ENCODE results near the gene TUBGCP6.

Gene TUBGCP6

DNA sequence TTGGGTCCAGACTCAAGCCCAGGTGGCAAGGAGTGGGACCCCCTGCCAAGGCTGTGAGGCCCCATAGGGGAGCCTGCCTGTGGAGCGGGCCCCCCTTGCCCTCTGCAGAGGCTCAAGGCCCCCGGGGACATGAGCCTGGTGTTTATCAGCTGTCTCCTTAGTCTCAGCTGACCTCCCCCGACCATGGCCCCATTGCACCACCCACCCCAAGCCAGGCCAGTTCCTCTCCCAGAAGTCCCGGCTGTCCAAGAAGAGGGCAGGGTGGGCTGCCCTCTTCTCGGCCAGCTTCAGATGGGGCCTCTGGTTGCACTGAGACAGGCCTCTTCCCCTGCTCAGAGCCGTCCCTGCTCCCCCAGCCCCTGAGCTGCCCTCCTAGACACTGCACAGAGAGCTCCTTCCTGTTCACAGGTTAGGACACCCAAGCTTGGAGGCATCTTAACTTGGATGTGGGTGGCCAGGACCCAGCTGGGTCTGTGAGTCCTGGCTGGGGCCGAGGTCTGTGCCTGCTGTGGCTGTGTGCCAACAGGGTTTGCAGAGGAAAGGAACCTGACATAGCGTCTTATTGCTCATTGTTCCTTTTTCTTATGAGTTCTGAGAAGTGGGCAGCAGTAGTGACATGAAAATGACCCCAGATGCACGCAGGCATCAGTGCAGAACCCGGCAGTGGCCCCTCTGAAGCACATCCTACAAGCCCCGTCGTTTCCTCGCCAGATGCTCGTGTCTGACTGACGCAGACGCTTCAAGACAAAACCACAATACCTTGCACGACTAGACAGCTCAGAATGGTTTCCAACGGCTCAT is 53.7 kb downstream of the TUBGCP6 start:
- peak; percentile 79 for DNase-seq

DNA sequence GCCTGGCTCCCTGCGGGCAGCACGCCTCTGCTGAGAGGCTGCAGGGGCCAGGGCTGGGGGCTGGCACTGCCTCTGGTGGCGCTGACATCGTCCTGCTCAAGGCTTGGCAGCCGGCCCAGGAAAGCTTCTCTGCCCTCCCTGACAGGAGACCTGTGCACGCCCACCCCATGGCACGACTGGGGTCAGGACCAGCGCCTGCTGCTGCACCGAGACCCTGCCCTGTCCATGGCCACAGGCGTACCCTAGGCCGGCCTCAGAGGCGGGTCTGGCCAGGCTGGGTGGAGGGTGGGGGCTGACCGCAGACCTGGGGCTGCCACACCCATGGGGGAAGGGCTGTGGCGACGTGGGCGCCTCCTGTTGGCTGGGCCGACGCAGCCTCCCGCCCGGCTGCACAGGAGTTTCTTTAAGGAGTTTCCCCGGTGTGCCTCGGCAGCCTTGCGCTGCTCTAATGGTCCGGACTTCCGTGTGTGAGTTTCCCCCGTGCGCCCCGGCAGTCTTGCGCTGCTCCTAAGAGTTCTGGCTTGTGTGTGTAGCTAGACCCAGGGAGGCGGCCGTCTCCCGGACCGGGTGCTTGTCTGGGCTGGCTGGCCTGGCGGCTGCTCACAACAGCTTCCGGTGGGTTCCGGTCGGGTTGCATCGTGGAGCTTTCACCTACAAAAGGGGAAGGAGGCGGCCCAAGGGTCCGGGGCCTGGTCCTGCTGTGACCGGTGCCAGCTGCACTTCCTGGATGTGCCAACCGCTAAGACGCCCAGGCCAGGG is 54.5 kb downstream of the TUBGCP6 start:
- peak; percentile 81 for DNase-seq

DNA sequence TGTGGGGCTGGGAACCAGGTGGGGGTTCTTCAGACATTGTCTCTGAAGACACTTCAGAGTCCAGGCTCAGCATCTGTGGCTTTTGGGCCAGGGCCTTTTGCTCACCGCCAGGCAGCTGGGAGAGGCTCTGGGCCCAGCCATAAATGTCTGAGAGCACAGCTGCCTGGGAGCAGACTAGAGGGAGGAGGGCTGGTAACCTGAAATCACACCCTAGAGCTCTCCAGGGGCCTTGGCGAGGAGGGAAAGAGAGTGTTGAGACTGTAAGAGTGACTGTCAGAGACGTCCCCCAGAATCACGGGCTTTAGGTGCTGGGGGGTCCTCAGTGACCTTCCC is 55.0 kb downstream of the TUBGCP6 start:
- DNase-seq: no peak

GRCh38 chr22:50189184-50189848 is 55.5 kb downstream of the TUBGCP6 start:
- no peak for DNase-seq

GRCh38 chr22:50188356-50188755 is 56.5 kb downstream of the TUBGCP6 start:
- no peak for DNase-seq

- DNase-seq: peak; percentile 32
Measured at GRCh38 chr22:50186761-50187523, 57.9 kb downstream of the TUBGCP6 start.

GRCh38 chr22:50186181-50186714 is 58.6 kb downstream of the TUBGCP6 start:
- DNase-seq: no peak

DNA sequence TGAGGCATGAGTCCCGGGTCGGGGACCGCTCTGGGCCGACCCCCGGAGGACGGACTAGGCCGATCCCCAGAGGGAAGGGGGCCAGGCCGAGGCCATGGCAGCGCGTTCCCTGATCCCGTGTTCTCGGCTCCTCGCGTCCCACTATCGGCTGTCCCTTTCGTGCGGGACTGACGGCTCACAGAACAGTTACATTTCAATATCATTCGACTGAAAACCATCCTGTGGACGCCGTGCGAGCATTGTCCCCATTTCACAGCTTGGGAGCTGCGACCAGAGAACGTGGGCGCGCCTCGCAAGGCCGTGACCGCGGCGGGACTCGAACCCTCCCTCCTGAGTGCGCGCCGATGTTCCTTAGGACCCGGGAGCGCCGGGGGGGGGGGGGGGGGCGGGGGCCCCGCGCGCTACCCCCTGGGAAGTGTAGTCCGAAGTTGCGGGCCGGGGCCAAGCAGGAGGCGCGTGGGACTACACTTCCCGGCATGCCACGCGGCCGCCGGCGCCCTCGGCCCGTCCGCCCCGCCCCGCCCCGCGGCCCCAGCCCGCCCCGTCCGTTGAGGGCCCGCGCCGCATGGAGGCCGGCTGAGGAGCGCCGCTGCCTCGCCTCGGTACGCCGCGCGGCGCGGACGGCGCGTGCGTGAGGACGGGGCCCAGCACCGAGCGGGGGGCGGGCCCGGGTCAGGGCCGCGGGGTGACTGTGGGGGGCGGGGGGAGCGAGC is 59.3 kb downstream of the TUBGCP6 start, which contains the start of gene TRABD:
Gene TRABD (plus strand): TSS at position 539 of the 713 bp plus-strand sequence. CDS start 7,148 bp downstream, outside the sequence.
- peak; percentile 92 for DNase-seq

- no peak for DNase-seq
Measured at GRCh38 chr22:50184902-50185374, 59.9 kb downstream of the TUBGCP6 start.

- DNase-seq: no peak
Measured at GRCh38 chr22:50184004-50184901, 60.6 kb downstream of the TUBGCP6 start.

DNA sequence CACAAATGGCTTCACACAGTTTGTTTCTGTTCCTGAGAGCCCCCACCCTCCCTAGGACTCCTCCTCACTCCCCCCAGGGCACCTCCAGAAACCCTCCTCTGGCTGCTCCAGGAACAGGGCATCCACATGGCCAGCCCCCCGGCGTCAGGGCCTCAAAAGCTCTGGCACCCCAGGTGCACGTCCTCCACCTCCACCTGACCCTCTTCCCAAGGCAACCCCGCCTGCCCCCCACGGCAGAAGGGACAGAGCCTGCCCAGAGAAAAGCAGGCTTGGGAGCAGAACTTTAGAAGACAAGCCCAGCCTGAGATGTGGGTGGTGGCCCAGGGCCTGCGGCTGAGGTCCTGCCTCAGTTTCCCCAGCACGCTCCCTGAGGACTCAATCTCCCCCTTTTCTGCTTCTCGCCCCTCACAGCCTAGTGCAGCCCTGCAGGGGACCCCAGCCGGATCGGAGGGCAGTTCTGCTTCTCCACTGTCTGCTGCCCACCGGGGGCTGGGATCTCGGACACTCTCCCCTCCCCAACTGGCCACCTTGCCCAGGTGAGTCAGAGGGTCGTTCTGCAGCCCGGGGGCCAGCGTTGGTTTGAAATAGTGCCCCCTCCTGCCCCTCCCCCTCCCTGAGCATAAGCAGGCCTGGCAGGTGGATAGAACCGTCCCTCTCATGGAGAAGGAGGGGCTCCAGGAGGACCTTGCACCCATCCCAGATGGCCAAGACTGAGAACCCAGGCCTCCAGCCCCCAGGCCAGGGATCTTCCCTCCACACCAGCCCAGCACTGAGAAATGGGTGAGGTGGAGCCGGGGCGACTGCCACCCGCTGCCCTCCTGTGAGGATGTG is 61.5 kb downstream of the TUBGCP6 start:
- DNase-seq: no peak

- no peak for DNase-seq
Measured at GRCh38 chr22:50182176-50183081, 62.4 kb downstream of the TUBGCP6 start.

GRCh38 chr22:50180727-50181521 is 63.9 kb downstream of the TUBGCP6 start:
- no peak for DNase-seq

DNA sequence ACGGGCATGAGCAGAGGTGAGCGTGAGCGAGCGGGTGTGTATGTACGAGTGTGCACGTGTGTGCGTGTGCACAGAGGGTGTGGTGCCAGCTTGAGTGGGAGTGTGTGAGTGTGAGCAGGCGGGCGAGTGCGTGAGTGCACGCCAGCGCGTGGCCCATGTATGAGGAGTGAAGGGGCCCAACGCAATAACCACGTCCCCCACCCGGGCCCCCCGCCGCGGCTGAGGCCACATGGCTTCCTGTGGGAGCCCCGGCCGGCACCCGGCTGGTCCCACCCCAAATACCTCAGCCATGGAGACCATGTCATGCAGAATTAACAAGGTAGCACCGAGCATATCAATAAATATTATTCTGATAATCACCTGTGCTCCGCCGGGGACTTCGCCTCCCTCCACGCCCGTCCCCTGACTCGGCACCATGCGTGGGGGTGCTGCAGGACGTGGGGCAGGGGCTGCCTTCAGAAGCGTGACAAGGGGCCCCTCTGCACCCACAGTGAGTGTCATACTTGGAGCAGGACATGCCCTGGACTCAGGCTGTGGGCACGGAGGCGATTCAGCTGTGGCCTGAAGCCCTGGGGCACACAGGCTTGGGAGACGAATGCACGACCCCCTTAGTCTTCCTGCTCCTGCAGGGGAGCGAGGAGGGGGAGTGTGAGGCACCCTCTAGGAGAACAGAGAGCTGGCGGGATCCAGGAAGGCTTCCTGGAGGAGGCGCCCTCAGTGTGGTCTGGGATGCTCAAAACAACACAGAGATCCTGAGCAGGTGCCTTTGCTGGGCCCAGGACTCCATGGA is 64.7 kb downstream of the TUBGCP6 start:
- DNase-seq: no peak

- DNase-seq: no peak
Measured at GRCh38 chr22:50178871-50179869, 65.7 kb downstream of the TUBGCP6 start.

DNA sequence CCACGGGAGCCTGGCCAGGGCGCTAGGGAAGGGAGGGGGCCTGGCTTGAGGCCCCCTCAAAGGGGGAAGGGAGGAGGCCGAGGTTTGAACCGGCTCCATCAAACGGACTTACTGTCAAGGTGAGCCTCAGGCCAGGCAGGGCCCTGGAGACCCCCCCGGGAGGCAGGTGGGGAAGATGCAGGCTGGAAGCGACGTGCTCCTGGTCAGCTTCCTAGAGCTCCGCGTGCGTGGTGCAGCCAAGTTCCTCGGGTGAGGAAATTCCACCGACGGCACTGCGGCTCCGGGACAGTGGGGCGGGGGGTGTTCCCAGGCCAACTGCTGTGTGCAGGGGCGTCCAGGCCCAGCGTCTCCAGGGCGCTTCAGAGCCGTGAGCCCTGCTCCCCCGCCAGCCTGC is 66.4 kb downstream of the TUBGCP6 start:
- DNase-seq: no peak
